ENCODE measurements around the gene FAM234B. TPM values are rescaled to one million over a fixed set of nuclear protein-coding genes. Genes with fewer than 3 reads are reported as not detected.

Gene FAM234B
- total RNA-seq, 4 donors from 2014 or later, result 1.2 to 6.7 (median 5.0) TPM

GRCh38 chr12:12997734-12998133, 46.4 kb upstream of the FAM234B start:
- Histone ChIP-seq H3K9me3 (no peaks in the 10 kb centered on the region), H3K27ac (replicated peaks in 1 of 4) (no peak overlapping the region), H3K36me3 (no peaks in the 10 kb centered on the region), H3K4me1 (peaks cover 32 to 69% (median 64%) of the 10 kb centered on the region in 4 donors), H3K4me3 (peak overlapping the region in 1 of 4 donors; percentile 2), H3K27me3 (no peaks in the 10 kb centered on the region)
- intact Hi-C loops (cut with DNase I), result no loop called here
- TF ChIP-seq POLR2AphosphoS5 (IDR thresholded peaks at IDR 0.05) (no peak), EP300 (IDR thresholded peaks at IDR 0.05) (no peak), POLR2A (IDR thresholded peaks at IDR 0.05; ENCODE audit: low read depth) (no peak)
- TF ChIP-seq, protein P1, sequence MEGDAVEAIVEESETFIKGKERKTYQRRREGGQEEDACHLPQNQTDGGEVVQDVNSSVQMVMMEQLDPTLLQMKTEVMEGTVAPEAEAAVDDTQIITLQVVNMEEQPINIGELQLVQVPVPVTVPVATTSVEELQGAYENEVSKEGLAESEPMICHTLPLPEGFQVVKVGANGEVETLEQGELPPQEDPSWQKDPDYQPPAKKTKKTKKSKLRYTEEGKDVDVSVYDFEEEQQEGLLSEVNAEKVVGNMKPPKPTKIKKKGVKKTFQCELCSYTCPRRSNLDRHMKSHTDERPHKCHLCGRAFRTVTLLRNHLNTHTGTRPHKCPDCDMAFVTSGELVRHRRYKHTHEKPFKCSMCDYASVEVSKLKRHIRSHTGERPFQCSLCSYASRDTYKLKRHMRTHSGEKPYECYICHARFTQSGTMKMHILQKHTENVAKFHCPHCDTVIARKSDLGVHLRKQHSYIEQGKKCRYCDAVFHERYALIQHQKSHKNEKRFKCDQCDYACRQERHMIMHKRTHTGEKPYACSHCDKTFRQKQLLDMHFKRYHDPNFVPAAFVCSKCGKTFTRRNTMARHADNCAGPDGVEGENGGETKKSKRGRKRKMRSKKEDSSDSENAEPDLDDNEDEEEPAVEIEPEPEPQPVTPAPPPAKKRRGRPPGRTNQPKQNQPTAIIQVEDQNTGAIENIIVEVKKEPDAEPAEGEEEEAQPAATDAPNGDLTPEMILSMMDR (IDR thresholded peaks at IDR 0.05), result no peak
- 90% methylated on average over 2 of the region's 2 CpGs for WGBS
- no peak for DNase-seq (ENCODE audit: extremely low spot score)

- peaks cover 32 to 64% (median 58%) of the 10 kb centered on the region in 4 donors for H3K4me1 ChIP-seq
These were observed 45.9 kb upstream of the FAM234B start for GRCh38 chr12:12998248-12998647.

DNA sequence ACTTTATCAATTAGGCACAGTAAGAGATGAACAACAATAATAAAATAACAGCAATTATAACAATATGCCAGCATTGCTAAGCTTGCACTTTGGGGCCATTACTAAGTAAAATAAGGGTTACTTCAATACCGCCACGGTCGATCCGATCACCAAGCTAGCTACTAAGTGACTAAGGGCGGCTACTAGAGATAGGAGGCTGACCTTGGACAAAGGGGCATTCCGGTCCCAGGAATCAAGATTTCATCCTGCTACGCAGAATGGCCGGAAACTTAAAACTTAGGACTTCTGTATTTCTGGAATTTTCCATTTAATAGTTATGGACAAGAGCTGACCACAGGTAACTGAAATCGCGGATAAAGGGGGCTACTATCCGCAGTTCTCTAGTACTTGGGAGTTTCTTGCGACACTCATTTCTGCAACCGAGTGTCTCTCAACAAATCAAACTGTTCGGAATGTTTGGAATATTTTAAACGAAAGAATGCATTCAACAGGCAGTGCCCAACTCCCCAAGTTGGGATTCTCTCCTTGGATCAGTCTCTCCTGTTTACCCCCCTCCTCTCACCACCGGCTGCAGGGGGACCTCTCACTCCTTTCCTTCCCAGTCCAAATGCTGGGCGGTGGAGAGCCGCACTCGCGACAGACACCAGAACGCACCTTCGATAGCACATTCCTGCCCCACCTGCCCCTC, 44.8 kb upstream of the FAM234B start:
- DNase-seq (ENCODE audit: extremely low spot score), result no peak
- Histone ChIP-seq H3K9me3 (no peaks in the 10 kb centered on the region), H3K27me3 (no peaks in the 10 kb centered on the region), H3K27ac (replicated peaks in 1 of 4) (peak overlapping the region; percentile 94 to 99 (median 97)), H3K4me3 (peak overlapping the region; percentile 87 to 93 (median 88)), H3K4me1 (peaks cover 32 to 61% (median 53%) of the 10 kb centered on the region in 4 donors), H3K36me3 (no peaks in the 10 kb centered on the region)
- intact Hi-C loops (cut with DNase I), result no loop called here
- no peak for TF ChIP-seq POLR2A (IDR thresholded peaks at IDR 0.05; ENCODE audit: low read depth)
- TF ChIP-seq POLR2AphosphoS5 (IDR thresholded peaks at IDR 0.05), result peak in 1 of 2 donors; percentile 6
- 28% methylated on average over 22 of the region's 22 CpGs for WGBS

More at GRCh38 chr12:12998248-12998647, 45.9 kb upstream of the FAM234B start:
- WGBS, result 91% methylated on average over 4 of the region's 4 CpGs
- Histone ChIP-seq H3K27ac (replicated peaks in 1 of 4) (no peak overlapping the region), H3K27me3 (no peaks in the 10 kb centered on the region), H3K36me3 (no peaks in the 10 kb centered on the region), H3K4me3 (peak overlapping the region in 3 of 4 donors; percentile 88 to 93 (median 89)), H3K9me3 (no peaks in the 10 kb centered on the region)
- TF ChIP-seq POLR2AphosphoS5 (IDR thresholded peaks at IDR 0.05) (no peak), EP300 (IDR thresholded peaks at IDR 0.05) (no peak), POLR2A (IDR thresholded peaks at IDR 0.05; ENCODE audit: low read depth) (no peak)
- TF ChIP-seq, protein P1 (IDR thresholded peaks at IDR 0.05), result no peak
- intact Hi-C loops (cut with DNase I), result no loop called here
- no peak for DNase-seq (ENCODE audit: extremely low spot score)

DNA sequence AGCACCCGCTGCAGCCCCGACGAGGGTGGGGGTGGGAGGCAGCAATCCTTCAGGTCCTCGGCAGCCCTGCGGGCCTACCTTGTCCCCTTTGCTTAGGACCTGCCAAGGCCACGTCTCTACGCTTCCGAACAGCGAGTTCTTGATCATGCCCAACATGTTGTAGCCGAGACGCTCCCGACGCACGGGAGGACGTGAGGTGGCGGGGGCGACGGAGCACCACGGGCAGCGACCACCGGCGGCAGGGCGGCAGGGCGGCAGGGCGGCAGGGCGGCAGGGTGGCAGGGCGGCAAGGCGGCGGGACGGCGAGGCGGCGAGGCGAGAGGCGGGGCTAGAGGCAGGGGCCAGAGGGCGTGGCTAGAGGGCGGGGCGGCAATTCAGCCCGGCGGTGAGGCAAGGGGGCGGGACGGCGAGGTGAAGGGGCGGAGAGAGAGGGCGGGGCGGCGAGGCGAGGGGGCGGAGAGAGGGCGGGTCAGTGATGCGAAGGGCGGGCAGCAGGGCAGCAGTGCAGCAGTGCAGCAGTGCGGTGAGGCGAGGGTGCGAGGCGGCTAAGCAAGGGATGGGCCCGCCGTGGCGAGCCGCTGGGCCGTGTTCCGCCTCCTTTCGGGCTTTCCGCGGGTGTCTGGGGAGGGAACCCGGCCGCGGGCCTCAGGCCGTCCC, 44.1 kb upstream of the FAM234B start, which contains the start of gene HEBP1:
Gene HEBP1 (minus strand): TSS at position 307 of the 657 bp plus-strand sequence. CDS start 151 bp downstream, at position 156.
- H3K27ac ChIP-seq (replicated peaks in 1 of 4), result peak within 1 kb of the TSS; percentile 94 to 99 (median 97)
- peak within 1 kb of the TSS; percentile 87 to 93 (median 88) for H3K4me3 ChIP-seq
- 0% methylated on average over 18 of the region's 69 CpGs for WGBS
- peaks cover 32 to 61% (median 50%) of the 10 kb centered on the region in 4 donors for H3K4me1 ChIP-seq
- H3K36me3 ChIP-seq, result no peaks in the 10 kb centered on the region
- peak; percentile 98 for DNase-seq (ENCODE audit: extremely low spot score)
- no peaks in the 10 kb centered on the region for H3K27me3 ChIP-seq
- intact Hi-C loops (cut with DNase I), result loop anchor here (2.0 to 5.0 kb wide), 2 partner anchors 45 to 97 kb away; partner anchors contain the start of gene FAM234B
- H3K9me3 ChIP-seq, result no peaks in the 10 kb centered on the region
- TF ChIP-seq EP300 (IDR thresholded peaks at IDR 0.05) (no peak), POLR2A (IDR thresholded peaks at IDR 0.05; ENCODE audit: low read depth) (peak; percentile 69), POLR2AphosphoS5 (IDR thresholded peaks at IDR 0.05) (peak; percentile 93 to 97)
- TF ChIP-seq, protein P1 (IDR thresholded peaks at IDR 0.05), result no peak

DNA sequence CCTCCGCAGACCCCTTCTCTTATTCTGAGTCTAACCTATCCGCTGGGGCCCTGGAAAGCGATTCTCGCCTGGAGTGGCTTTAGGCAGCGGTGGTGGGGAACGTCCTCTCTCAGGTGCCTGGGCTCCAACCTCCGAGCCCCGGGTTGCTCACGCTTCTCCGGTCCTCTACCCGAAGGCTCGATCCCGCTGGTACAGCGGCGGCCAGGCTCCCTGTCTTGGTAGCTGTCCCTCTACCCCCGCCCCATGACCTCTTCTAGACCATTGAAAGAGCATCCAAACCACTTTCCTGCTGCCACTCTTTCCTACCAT, 43.6 kb upstream of the FAM234B start:
- no peaks in the 10 kb centered on the region for H3K36me3 ChIP-seq
- no peaks in the 10 kb centered on the region for H3K27me3 ChIP-seq
- H3K4me1 ChIP-seq, result peaks cover 32 to 61% (median 50%) of the 10 kb centered on the region in 4 donors
- no peaks in the 10 kb centered on the region for H3K9me3 ChIP-seq
- intact Hi-C loops (cut with DNase I), result loop anchor here (2.0 to 5.0 kb wide), 2 partner anchors 44 to 97 kb away; partner anchors contain the start of gene FAM234B
- WGBS, result 0% methylated on average over 13 of the region's 16 CpGs
- TF ChIP-seq POLR2A (IDR thresholded peaks at IDR 0.05; ENCODE audit: low read depth), result no peak
- TF ChIP-seq, protein P1 (IDR thresholded peaks at IDR 0.05), result no peak
- TF ChIP-seq POLR2AphosphoS5 (IDR thresholded peaks at IDR 0.05), result no peak
- no peak for TF ChIP-seq EP300 (IDR thresholded peaks at IDR 0.05)
- DNase-seq (ENCODE audit: extremely low spot score), result no peak
- H3K27ac ChIP-seq (replicated peaks in 1 of 4), result peak overlapping the region; percentile 94 to 99 (median 97)
- H3K4me3 ChIP-seq, result peak overlapping the region; percentile 87 to 93 (median 88)

Measured in esophagus muscularis mucosa (tissue), 4 donors.